ENCODE data around the gene WDR64.

Gene WDR64

DNA sequence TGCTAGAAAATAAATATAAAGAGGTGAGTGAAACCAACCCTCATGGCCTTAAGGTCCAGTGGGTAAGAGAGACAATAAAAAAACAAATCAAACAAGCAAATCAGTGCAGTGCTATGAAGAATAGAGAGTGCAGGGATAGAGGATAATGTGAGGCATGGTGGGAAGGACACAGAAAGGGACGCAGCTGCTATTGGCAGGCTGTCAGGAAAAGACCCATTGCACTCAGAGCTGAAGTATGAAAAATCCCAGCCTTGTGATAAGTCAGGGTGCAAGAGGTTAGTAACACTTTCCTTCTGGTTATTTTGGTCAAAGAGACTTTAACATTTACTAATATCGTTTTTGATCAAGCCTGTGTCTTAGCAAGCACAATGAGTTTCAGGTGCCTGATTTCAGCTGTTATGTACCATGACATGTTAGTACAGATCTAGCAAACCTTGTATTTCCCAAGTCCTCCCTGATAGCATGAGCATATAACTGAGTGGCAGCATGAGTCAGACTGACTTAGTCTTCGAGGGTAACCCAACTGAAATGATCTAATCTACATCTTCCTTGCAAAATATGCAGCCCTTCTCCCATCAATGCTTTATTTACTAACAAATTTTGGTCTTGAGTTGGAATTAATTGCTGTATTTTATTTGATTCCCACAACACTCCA is 43.6 kb upstream of the WDR64 start:
- TF ChIP-seq, protein P1, sequence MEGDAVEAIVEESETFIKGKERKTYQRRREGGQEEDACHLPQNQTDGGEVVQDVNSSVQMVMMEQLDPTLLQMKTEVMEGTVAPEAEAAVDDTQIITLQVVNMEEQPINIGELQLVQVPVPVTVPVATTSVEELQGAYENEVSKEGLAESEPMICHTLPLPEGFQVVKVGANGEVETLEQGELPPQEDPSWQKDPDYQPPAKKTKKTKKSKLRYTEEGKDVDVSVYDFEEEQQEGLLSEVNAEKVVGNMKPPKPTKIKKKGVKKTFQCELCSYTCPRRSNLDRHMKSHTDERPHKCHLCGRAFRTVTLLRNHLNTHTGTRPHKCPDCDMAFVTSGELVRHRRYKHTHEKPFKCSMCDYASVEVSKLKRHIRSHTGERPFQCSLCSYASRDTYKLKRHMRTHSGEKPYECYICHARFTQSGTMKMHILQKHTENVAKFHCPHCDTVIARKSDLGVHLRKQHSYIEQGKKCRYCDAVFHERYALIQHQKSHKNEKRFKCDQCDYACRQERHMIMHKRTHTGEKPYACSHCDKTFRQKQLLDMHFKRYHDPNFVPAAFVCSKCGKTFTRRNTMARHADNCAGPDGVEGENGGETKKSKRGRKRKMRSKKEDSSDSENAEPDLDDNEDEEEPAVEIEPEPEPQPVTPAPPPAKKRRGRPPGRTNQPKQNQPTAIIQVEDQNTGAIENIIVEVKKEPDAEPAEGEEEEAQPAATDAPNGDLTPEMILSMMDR (IDR thresholded peaks at IDR 0.05; ENCODE audit: low read depth, low read length, missing control alignments) = no peak
- no peaks in the 10 kb centered on the region for H3K36me3 ChIP-seq (replicated peaks)
- in situ Hi-C loops (cut with HindIII; ENCODE audit: low pct_ligation_motif_present, low sequenced_read_pairs) = no loop called here
- DNase-seq = peak; percentile 66
- H3K4me3 ChIP-seq (ENCODE audit: low read depth, low read length) = no peak overlapping the region
- H3K27me3 ChIP-seq (replicated peaks) = no peaks in the 10 kb centered on the region
- peak overlapping the region; percentile 16 for H3K27ac ChIP-seq

DNA sequence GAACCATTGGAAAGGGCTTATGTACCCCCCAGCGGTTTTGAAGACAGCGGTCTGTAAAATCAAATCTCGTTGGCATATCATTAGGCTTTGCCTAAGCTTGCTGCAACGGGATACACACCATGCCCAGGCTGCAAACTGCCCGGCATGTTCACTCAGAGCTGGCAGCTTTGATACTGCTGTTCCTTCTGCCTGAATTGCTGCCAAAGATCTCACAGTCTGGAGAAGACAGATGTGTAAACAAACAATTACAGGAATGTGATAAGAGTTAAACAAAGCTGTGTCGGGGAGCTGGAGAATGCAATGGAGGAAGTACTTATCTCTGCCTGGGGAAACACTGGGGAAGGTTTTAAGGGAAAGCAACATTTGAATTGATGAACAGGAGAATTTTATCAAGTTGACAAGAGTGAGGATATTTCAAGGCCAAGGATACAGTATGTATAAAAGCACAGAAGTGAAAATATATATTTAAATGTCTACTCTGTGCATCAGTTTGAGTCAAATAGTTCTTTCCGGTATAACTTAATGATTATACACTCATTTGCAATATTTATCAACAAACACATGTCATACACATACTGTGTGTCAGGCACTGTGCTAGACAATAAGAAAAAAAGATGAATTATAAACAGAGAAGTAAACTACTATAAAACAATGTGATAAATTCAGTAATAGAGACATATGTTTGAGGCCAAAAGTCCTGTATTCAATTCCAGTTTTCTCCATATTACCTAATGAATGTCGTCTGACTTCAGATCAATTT is 41.8 kb upstream of the WDR64 start:
- H3K27me3 ChIP-seq (replicated peaks) = no peaks in the 10 kb centered on the region
- no peak overlapping the region for H3K4me3 ChIP-seq (ENCODE audit: low read depth, low read length)
- H3K36me3 ChIP-seq (replicated peaks) = no peaks in the 10 kb centered on the region
- TF ChIP-seq, protein P1 (IDR thresholded peaks at IDR 0.05; ENCODE audit: low read depth, low read length, missing control alignments) = no peak
- DNase-seq = peak; percentile 37
- H3K27ac ChIP-seq = no peak overlapping the region
- in situ Hi-C loops (cut with HindIII; ENCODE audit: low pct_ligation_motif_present, low sequenced_read_pairs) = no loop called here

DNA sequence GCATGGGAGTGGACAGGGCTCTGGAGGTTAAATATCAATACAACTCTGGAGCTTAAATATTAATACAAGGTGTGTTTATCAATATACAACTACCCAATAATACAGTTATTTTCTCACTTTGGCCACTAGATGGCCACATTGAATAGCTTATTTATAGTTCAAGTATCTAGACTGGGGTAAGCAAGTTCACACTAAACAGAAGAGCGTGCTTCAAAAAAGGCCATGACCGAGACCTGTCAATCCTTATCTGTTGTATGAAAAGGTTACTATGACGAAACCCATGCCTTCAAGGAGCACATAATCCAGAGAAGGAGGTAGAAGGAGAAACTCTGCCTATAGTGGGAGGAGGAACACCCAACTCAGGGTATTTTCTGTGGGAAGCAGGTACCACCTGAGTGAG is 41.0 kb upstream of the WDR64 start:
- peak; percentile 54 for DNase-seq
- in situ Hi-C loops (cut with HindIII; ENCODE audit: low pct_ligation_motif_present, low sequenced_read_pairs) = no loop called here
- TF ChIP-seq, protein P1 (IDR thresholded peaks at IDR 0.05; ENCODE audit: low read depth, low read length, missing control alignments) = peak; percentile 44
- H3K36me3 ChIP-seq (replicated peaks) = no peaks in the 10 kb centered on the region
- H3K27ac ChIP-seq = peak overlapping the region; percentile 81
- no peak overlapping the region for H3K4me3 ChIP-seq (ENCODE audit: low read depth, low read length)
- no peaks in the 10 kb centered on the region for H3K27me3 ChIP-seq (replicated peaks)

DNA sequence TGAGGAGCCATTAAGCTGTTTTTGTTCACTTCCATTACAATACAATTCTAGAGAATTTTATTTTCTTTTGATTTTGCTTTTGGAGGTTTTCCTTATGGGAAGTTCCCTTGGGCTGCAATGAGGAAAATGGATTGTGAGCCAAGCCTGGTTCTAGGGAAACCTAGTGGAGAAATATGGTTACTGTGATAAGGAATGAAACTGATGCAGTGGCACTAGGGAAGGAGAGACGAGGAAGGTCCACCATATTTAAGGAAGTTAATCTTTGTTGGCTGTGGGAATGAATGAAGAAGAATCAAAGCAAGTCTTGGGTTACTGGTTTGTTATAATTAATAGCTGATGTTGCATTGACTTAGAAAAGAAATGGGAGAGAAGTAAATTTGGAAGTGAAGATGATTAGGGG is 40.3 kb upstream of the WDR64 start:
- Histone ChIP-seq H3K36me3 (replicated peaks) (no peaks in the 10 kb centered on the region), H3K27me3 (replicated peaks) (no peaks in the 10 kb centered on the region), H3K4me3 (ENCODE audit: low read depth, low read length) (no peak overlapping the region), H3K27ac (peak overlapping the region; percentile 81)
- DNase-seq = no peak
- TF ChIP-seq, protein P1 (IDR thresholded peaks at IDR 0.05; ENCODE audit: low read depth, low read length, missing control alignments) = peak; percentile 4
- in situ Hi-C loops (cut with HindIII; ENCODE audit: low pct_ligation_motif_present, low sequenced_read_pairs) = no loop called here

DNA sequence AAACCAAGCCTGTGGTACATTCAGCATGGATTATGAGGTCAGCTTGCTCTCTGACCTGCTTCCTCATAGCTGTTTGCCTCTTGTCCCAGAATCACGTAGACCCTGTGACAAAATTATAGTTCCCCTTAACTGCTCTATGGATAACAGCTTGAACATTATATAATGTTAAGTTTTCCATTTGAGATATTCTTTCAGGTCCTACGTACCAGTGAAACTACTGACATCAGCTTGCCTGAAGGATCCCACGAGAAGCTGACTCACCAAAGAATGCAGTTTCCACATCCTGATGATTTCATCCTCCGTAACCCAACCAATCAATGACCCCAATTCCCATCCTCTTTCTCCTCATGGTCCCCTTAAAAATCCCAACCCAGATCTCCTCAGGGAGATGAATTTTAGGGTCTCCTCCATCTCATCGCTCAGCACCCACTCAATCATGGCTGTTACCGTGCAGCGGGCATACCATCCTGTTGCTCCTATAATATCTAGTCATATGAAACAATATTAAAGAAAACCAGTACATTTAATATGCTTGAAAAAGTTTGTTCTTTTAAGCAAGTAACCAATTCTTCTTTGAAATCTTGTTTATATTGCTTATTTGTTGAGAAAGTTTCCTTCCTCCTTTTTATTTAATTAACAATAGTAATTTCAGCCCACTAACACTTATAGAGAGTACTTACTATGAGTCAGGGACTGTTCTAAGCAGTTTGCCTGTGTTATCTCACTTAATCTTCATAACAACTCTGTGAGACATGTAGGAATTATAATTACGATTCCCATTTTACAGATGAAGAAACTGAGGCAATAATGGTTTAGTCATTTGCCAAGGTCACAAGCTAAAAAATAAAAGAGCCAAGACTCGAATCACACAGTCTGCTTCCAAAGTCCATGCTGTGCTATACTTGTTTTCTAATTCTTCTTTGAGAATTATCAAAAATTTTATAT is 39.3 kb upstream of the WDR64 start:
- peak overlapping the region; percentile 81 for H3K27ac ChIP-seq
- DNase-seq = peak; percentile 92
- no peaks in the 10 kb centered on the region for H3K36me3 ChIP-seq (replicated peaks)
- in situ Hi-C loops (cut with HindIII; ENCODE audit: low pct_ligation_motif_present, low sequenced_read_pairs) = no loop called here
- H3K4me3 ChIP-seq (ENCODE audit: low read depth, low read length) = no peak overlapping the region
- no peaks in the 10 kb centered on the region for H3K27me3 ChIP-seq (replicated peaks)
- TF ChIP-seq, protein P1 (IDR thresholded peaks at IDR 0.05; ENCODE audit: low read depth, low read length, missing control alignments) = no peak

All from brain microvascular endothelial cell (primary cell).